Testis (tissue), 2 donors: ENCODE measurements around the gene LIPJ.

Source experiments
- POLR2A ChIP-seq: fragments of 450-650 bp; IDR thresholded peaks from one replicate; pipeline ENCODE4 v1.6.1; 2017; ENCODE audit warnings: antibody characterized with exemption, mild to moderate bottlenecking, moderate library complexity
- TF ChIP-seq, protein P1 (sequence below), 3 experiments: fragments of 450-650 bp in 2 of 3; fragments of 200-600 bp in 1 of 3; sonication (generic) in 1 of 3; IDR thresholded peaks; one replicate each; pipeline ENCODE4 v1.5.1; 2016 to 2019; ENCODE audit warnings: antibody characterized with exemption in 3 of 3, mild to moderate bottlenecking in 2 of 3, moderate library complexity in 1 of 3

DNA sequence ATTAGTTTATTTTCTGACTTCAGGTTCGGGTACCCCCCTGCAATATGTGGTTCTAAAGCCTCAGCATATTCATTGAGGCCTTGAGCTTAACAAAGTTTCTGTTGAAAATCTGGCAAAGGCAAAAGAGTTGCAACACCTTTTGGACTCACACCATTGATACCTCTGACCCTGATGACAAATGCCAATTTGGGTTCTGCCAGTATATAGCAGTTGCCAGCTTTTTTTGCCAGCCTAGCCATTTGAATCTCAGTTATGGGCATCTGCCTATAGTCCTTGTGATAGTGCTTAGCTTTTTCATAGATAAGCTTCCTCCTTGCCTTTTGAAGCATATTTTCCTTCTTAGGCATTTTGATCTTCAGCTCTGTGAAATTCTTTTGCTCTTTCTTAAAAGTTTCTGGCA is 31.9 kb downstream of the LIPJ start:
- TF ChIP-seq, protein P1, sequence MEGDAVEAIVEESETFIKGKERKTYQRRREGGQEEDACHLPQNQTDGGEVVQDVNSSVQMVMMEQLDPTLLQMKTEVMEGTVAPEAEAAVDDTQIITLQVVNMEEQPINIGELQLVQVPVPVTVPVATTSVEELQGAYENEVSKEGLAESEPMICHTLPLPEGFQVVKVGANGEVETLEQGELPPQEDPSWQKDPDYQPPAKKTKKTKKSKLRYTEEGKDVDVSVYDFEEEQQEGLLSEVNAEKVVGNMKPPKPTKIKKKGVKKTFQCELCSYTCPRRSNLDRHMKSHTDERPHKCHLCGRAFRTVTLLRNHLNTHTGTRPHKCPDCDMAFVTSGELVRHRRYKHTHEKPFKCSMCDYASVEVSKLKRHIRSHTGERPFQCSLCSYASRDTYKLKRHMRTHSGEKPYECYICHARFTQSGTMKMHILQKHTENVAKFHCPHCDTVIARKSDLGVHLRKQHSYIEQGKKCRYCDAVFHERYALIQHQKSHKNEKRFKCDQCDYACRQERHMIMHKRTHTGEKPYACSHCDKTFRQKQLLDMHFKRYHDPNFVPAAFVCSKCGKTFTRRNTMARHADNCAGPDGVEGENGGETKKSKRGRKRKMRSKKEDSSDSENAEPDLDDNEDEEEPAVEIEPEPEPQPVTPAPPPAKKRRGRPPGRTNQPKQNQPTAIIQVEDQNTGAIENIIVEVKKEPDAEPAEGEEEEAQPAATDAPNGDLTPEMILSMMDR (IDR thresholded peaks at IDR 0.05), result no peak
- TF ChIP-seq POLR2A, result no peak
